Measurements from ENCODE around the gene ITPR1.

The ITPR1 gene

GRCh38 chr3:4492208-4493013 lies 737 bp upstream of the ITPR1 start:
- DNase-seq = no peak

GRCh38 chr3:4493941-4494894 lies 1.1 kb downstream of the ITPR1 start:
- no peak for DNase-seq

GRCh38 chr3:4494895-4495264 lies 1.7 kb downstream of the ITPR1 start:
- DNase-seq = no peak

GRCh38 chr3:4495294-4496086 lies 2.3 kb downstream of the ITPR1 start:
- no peak for DNase-seq

GRCh38 chr3:4496087-4496452 lies 2.9 kb downstream of the ITPR1 start:
- DNase-seq = no peak

GRCh38 chr3:4497005-4497692 lies 4.0 kb downstream of the ITPR1 start:
- DNase-seq = no peak

- no peak for DNase-seq
These were observed 4.7 kb downstream of the ITPR1 start for GRCh38 chr3:4497843-4498324.

GRCh38 chr3:4498446-4498845 lies 5.3 kb downstream of the ITPR1 start:
- no peak for DNase-seq

- no peak for DNase-seq
These were observed 8.3 kb downstream of the ITPR1 start for GRCh38 chr3:4501437-4501836.

- DNase-seq = no peak
These were observed 8.8 kb downstream of the ITPR1 start for GRCh38 chr3:4501927-4502326.

GRCh38 chr3:4503050-4503449 lies 9.9 kb downstream of the ITPR1 start:
- no peak for DNase-seq

GRCh38 chr3:4504340-4505261 lies 11.5 kb downstream of the ITPR1 start:
- no peak for DNase-seq

- no peak for DNase-seq
These were observed 12.8 kb downstream of the ITPR1 start for GRCh38 chr3:4505688-4506558.

GRCh38 chr3:4506559-4507023 lies 13.4 kb downstream of the ITPR1 start:
- DNase-seq = no peak

- DNase-seq = no peak
These were observed 14.0 kb downstream of the ITPR1 start for GRCh38 chr3:4507024-4507596.

GRCh38 chr3:4508048-4508981 lies 15.2 kb downstream of the ITPR1 start:
- no peak for DNase-seq

- DNase-seq = no peak
These were observed 15.9 kb downstream of the ITPR1 start for GRCh38 chr3:4509043-4509442.

- no peak for DNase-seq
These were observed 17.0 kb downstream of the ITPR1 start for GRCh38 chr3:4509983-4510755.
